Endometrial microvascular endothelial cells (primary cell): Measurements from ENCODE around the gene CRYGS. TPM values are rescaled to one million over a fixed set of nuclear protein-coding genes. Genes with fewer than 3 reads are reported as not detected.

Experiments
- in situ Hi-C: cut with HindIII; loops from 2 replicates; pipeline ENCODE4 v1.10.0; 2017; ENCODE audit warnings: low sequenced_read_pairs, low pct_unique_long_range_greater_than_20kb; ENCODE audit errors: inconsistent ontology term
- total RNA-seq: library from RNA; depleted of rRNA; stranded (reverse); fragments of >200 nt; gene quantifications from one replicate; pipeline ENCODE4 v1.2.3, GENCODE V29; 2015; ENCODE audit errors: inconsistent ontology term

Gene CRYGS
- total RNA-seq, 1 donor from 2014 or later = 0.28 TPM

- in situ Hi-C loops = no loop called here
Measured at GRCh38 chr3:186524616-186525015, 19.6 kb downstream of the CRYGS start.

- in situ Hi-C loops = no loop called here
Measured at GRCh38 chr3:186523434-186523833, 20.7 kb downstream of the CRYGS start.

GRCh38 chr3:186523022-186523421 lies 21.2 kb downstream of the CRYGS start:
- in situ Hi-C loops = no loop called here

DNA sequence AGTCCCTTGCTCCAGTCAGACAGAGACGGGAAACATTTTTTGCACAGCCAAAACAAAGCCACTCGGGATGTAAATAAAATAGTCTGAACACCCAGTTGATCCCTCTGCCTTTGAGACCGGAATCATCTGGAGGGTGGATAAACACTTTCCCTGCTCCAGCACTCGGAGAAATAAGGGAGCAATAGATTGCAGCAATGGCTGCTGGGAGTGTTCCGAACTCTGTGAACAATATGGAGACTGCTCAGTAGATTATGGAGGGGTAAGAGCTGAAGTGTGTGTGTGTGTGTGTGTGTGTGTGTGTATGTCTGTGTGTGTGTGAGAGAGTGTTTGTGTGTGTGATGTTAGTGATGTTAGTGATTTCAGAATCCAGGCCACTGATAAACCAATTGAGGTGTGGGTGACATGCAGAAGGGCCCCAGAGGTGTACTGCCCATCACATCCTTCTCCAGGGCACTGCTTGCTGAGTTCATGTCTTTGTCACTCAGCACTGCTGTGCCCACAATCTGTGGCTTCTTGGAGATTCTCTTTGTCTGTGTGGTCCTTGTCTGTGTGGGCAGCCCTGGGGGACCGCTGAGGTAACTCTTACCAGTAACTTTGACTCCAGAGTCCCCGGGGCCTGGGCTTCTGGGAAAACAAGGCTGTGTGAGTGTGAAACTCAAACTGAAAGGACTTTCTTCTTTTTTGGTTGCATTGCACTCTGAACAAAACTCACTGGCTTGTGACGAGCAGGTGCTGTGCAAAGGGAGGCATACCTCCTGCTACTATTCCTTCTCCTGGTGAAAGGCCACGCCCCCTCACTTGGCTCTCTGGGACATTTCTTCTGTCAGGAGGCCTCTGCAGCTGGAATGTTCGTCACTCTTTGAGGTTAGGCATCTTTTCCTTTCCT lies 23.0 kb downstream of the CRYGS start:
- in situ Hi-C loops = no loop called here

DNA sequence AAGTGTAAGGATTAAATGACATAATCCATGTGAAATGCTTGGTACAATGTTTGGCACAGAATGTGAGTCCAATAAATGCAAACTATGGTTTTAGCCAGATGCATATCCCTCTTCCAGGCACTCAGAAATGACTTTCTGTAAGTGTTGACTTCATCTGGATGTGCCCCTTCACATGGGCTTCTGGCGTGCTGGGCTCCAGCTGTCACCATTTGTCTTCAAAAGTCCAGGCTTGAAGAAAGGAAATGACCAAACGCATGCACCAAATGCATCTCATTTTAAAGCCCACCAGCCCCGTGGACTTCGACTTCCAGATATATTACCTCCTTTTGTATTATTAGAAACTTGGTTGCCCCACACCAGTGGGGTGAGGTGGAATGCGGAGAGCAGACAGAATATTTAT lies 23.7 kb downstream of the CRYGS start:
- in situ Hi-C loops = no loop called here

GRCh38 chr3:186519021-186519658 lies 25.0 kb downstream of the CRYGS start:
- in situ Hi-C loops = no loop called here

GRCh38 chr3:186517218-186517617 lies 27.0 kb downstream of the CRYGS start:
- in situ Hi-C loops = no loop called here

- in situ Hi-C loops = no loop called here
Measured at GRCh38 chr3:186516646-186517045, 27.5 kb downstream of the CRYGS start.

DNA sequence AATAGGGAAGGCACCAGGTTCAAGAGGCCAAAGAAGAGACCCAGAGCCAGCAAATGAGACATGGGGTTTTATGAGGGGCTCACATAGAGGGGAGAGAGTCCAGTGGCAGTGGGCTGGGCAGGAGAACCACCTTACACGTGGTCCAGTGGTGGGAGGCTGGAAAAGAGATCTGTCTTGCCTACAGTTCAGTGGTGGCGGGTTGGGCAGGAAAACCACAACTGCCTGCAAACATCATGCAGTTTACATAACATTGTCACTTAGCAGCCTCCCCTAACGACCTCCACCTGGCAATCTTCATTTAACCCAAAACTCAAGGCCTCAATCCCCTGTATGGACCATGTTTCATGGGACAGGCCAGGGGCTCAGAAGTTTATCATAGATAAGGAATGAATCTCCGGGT lies 29.1 kb downstream of the CRYGS start:
- in situ Hi-C loops = no loop called here

DNA sequence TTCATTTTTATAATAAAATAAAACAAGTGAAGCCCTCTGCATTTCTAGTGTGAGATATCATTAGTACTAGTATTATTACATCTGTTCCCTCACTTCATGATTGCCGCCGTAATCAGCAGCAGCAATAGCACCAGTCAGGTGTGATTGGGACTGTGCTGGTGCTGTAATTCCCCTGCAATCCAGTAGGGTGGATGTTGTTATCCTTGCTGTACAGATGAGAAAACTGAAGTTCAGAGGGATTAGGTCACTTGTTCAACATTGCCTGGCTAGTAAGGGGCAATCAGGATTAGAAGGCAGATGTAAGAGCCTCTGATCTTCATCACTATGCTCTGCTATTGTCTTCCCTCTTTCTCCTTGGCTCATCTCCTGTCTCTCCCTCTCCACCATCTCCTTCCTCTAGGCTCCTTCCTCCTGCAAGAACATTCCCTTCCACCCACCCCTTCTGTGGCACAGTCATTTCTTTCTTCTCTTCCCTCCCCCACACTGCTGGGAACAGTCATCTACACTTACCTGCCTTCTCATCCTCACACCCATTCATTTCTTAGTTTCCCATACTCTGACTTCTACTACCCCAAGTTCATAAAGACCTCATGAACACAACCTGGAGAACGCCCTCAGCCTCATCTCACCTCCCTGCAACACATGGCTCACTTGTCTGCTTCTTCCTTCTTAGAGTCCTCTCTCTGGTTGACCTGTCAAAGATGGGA lies 29.7 kb downstream of the CRYGS start:
- in situ Hi-C loops = no loop called here

GRCh38 chr3:186513386-186513785 lies 30.8 kb downstream of the CRYGS start:
- in situ Hi-C loops = no loop called here

- in situ Hi-C loops = no loop called here
Measured at GRCh38 chr3:186512570-186513302, 31.4 kb downstream of the CRYGS start.

DNA sequence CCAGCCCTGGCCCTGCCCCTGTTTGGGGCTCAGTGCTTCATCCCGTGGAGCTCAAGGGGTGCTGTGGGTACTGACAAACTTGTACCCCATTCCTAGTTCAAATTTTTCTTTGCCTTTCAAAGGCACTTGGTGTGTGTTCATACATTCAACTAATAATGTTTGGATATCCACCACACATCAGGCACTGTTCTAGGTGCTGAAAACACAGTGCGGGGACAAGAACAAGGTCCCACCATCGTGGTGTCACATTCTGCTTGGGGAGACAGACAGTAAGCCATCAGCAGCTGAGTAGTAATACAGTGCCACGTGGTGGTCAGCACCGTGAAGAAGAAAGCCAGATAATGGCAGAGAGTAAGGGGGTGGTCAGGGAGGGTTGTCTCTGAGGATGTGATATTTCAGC lies 32.5 kb downstream of the CRYGS start:
- in situ Hi-C loops = no loop called here

GRCh38 chr3:186511245-186511644 lies 32.9 kb downstream of the CRYGS start:
- in situ Hi-C loops = no loop called here

GRCh38 chr3:186510374-186511079 lies 33.7 kb downstream of the CRYGS start:
- in situ Hi-C loops = no loop called here

- in situ Hi-C loops = no loop called here
Measured at GRCh38 chr3:186509423-186509822, 34.8 kb downstream of the CRYGS start.

DNA sequence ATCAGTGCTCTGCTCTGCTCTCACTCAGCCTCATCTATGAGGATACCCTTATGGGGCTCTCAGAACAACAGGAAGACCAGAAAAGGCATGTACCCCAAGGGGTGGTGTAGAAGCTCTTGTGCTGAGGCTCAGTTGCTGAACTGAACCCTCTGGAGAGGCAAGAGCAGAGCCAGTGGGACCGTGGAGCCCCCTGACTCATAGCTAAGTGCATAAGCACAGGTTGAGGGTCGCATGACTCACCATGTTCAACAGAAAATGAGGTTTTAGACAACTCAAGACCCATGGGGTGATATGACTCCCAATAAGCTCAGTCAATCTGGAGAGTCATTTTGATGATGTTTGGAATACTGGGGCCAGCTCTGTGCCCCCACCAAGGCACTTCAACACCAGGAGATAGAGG lies 37.3 kb downstream of the CRYGS start:
- in situ Hi-C loops = no loop called here

DNA sequence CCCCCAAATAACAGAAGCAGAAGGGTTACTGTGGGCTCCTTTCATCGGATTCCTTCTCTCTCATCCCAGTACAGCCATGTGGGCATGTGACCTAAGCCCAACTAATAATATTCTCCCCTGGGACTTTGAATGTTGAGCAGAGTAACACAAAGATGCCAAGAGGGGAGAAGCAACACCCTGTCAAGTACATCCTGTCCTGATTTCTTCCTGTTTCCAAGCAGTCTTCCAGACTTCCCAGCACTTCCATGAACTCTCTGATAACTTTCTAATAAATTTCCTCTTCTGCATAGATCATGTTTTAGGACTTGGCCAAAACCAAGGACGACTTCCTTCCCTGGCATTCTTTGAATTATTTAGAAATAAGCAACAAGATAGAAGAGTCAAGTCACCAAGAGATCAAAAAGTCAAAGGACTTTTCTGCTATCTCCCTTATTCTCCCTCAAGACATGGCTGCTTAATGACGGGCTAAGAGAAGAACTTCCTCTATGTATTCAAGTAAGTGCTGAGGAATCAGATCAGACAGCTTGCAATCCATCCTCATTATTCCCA lies 37.9 kb downstream of the CRYGS start:
- in situ Hi-C loops = no loop called here
